H1 (cell line): ENCODE data around the gene DHRS4. TPM values are rescaled to one million over a fixed set of nuclear protein-coding genes. Genes with fewer than 3 reads are reported as not detected.
"Not testable (repeated sequence)": the region's sequence is repeated elsewhere in the genome, so short reads cannot be mapped to it uniquely, and the experiment has no call there.

ENCODE experiments used
- CTCF ChIA-PET: fragments of 300-600 bp; sonication (Branson Sonifier 250); formaldehyde crosslinking; loops from one replicate; lab custom pipeline; 2021; ENCODE audit not compliant: partially characterized antibody; lab: Charles Lee
- POLR2A ChIA-PET: fragments of 300-600 bp; sonication (Branson Sonifier 250); formaldehyde crosslinking; loops from one replicate; lab custom pipeline; 2021; ENCODE audit warnings: inconsistent platforms; ENCODE audit not compliant: partially characterized antibody; lab: Charles Lee
- DNase-seq, 2 experiments: peaks; one replicate each; pipeline versions ENCODE4 v3.0.0 to v3.0.0-alpha.2; 2010 to 2022; ENCODE audit warnings: low spot score in 2 of 2, low read depth in 1 of 2, mixed read lengths in 1 of 2
- FAIRE-seq: peaks from 2 replicates; lab custom pipeline; 2011; peaks lifted over from hg19 to GRCh38; lab: Jason Lieb, UNC
- H2AFZ ChIP-seq: 2 replicates; pipeline ENCODE4 v1.8.1; 2012; ENCODE audit warnings: low read length, inconsistent platforms
- H2AK5ac ChIP-seq: 2 replicates; pipeline ENCODE4 v1.6.1; 2013; ENCODE audit warnings: low read depth, low read length
- H2BK120ac ChIP-seq: replicated peaks from 2 replicates; pipeline ENCODE3; 2013; ENCODE audit warnings: low read depth, low read length, inconsistent platforms
- H2BK12ac ChIP-seq: 2 replicates; pipeline ENCODE4 v1.6.1; 2013; ENCODE audit warnings: low read depth, low read length
- H2BK15ac ChIP-seq: 2 replicates; pipeline ENCODE4 v1.6.1; 2013; ENCODE audit warnings: low read length
- H2BK20ac ChIP-seq: 2 replicates; pipeline ENCODE4 v1.6.1; 2013; ENCODE audit warnings: low read length
- H2BK5ac ChIP-seq: 2 replicates; pipeline ENCODE4 v1.6.1; 2013; ENCODE audit warnings: low read depth, low read length
- H3K14ac ChIP-seq: 2 replicates; pipeline ENCODE4 v1.6.1; 2013; ENCODE audit warnings: inconsistent platforms; ENCODE audit not compliant: insufficient read length
- H3K18ac ChIP-seq: 2 replicates; pipeline ENCODE4 v1.6.1; 2013; ENCODE audit warnings: low read length; ENCODE audit errors: extremely low read depth
- H3K23ac ChIP-seq: 2 replicates; pipeline ENCODE4 v1.6.1; 2013; ENCODE audit warnings: inconsistent platforms; ENCODE audit not compliant: insufficient read length
- H3K23me2 ChIP-seq: 2 replicates; pipeline ENCODE4 v1.6.1; 2013; ENCODE audit warnings: low read depth, low read length
- H3K27ac ChIP-seq: 2 replicates; pipeline ENCODE4 v1.6.1; 2011; ENCODE audit warnings: low read depth, low read length, inconsistent platforms
- H3K27me3 ChIP-seq, 4 experiments: replicated peaks in 1 of 4; 1 replicate in 1 of 4; 2 replicates in 3 of 4; pipeline versions ENCODE4 v1.6.1 to v1.8.1; 2011 to 2013; ENCODE audit warnings: low read length in 3 of 4, mild to moderate bottlenecking in 3 of 4, inconsistent platforms in 2 of 4, mixed read lengths in 2 of 4, moderate library complexity in 1 of 4; ENCODE audit not compliant: control insufficient read depth in 3 of 4, insufficient read depth in 3 of 4; ENCODE audit errors: extremely low read depth in 1 of 4
- H3K36me3 ChIP-seq, 4 experiments: 2 replicates each; pipeline versions ENCODE4 v1.6.1 to v1.8.1; 2011 to 2013; ENCODE audit warnings: mild to moderate bottlenecking in 4 of 4, low read length in 3 of 4, moderate library complexity in 2 of 4, control low read depth in 1 of 4, inconsistent platforms in 1 of 4; ENCODE audit not compliant: insufficient read depth in 4 of 4, control insufficient read depth in 2 of 4
- H3K4ac ChIP-seq: replicated peaks from 2 replicates; pipeline ENCODE3; 2013; ENCODE audit warnings: low read length, low read depth, mixed read lengths, inconsistent platforms; ENCODE audit not compliant: insufficient read length
- H3K4me1 ChIP-seq, 4 experiments: replicated peaks in 1 of 4; 1 replicate in 1 of 4; 2 replicates in 3 of 4; pipeline versions ENCODE4 v1.6.1 to v1.8.1; 2011 to 2013; ENCODE audit warnings: low read length in 3 of 4, inconsistent platforms in 2 of 4, mixed read lengths in 1 of 4; ENCODE audit not compliant: insufficient read depth in 4 of 4, control insufficient read depth in 3 of 4
- H3K4me2 ChIP-seq, 2 experiments: 2 replicates each; pipeline versions ENCODE4 v1.6.1 to v1.8.1; 2011 to 2013; ENCODE audit warnings: low read depth in 2 of 2, low read length in 2 of 2, control low read depth in 1 of 2, inconsistent platforms in 1 of 2, mild to moderate bottlenecking in 1 of 2; ENCODE audit not compliant: insufficient read depth in 1 of 2
- H3K4me3 ChIP-seq, 4 experiments: fragments of 200-600, 300-600 bp in 1 of 4; sonication (generic), shearing (Covaris generic), sonication (Bioruptor Twin) in 1 of 4; 2 replicates each; pipeline versions ENCODE4 v1.5.1 to v1.8.1; 2011 to 2016; ENCODE audit warnings: low read length in 4 of 4, low read depth in 3 of 4, control low read depth in 2 of 4, inconsistent platforms in 2 of 4, mild to moderate bottlenecking in 2 of 4, mixed read lengths in 1 of 4, moderate library complexity in 1 of 4; ENCODE audit not compliant: insufficient read depth in 2 of 4; ENCODE audit errors: extremely low read depth in 1 of 4
- H3K56ac ChIP-seq: replicated peaks from 2 replicates; pipeline ENCODE3; 2013; ENCODE audit warnings: low read depth, mild to moderate bottlenecking, mixed read lengths, low read length, inconsistent platforms; ENCODE audit not compliant: insufficient read length
- H3K79me1 ChIP-seq: 2 replicates; pipeline ENCODE4 v1.6.1; 2013; ENCODE audit warnings: low read depth, low read length, control low read depth
- H3K79me2 ChIP-seq, 2 experiments: 2 replicates each; pipeline versions ENCODE4 v1.6.1 to v1.8.1; 2012 to 2013; ENCODE audit warnings: low read length in 2 of 2, mild to moderate bottlenecking in 2 of 2, inconsistent platforms in 1 of 2; ENCODE audit not compliant: insufficient read depth in 2 of 2, control insufficient read depth in 1 of 2
- H3K9ac ChIP-seq, 4 experiments: replicated peaks in 1 of 4; 1 replicate in 1 of 4; 2 replicates in 3 of 4; pipeline versions ENCODE4 v1.6.1 to v1.8.1; 2011 to 2013; ENCODE audit warnings: low read depth in 3 of 4, low read length in 3 of 4, control low read depth in 2 of 4, mild to moderate bottlenecking in 2 of 4, moderate library complexity in 2 of 4, inconsistent platforms in 1 of 4; ENCODE audit errors: extremely low read depth in 1 of 4
- H3K9me3 ChIP-seq, 2 experiments: 2 replicates each; pipeline versions ENCODE4 v1.6.1 to v1.8.1; 2012 to 2013; ENCODE audit warnings: mild to moderate bottlenecking in 2 of 2, moderate library complexity in 2 of 2, control low read depth in 1 of 2, inconsistent platforms in 1 of 2, low read depth in 1 of 2, low read length in 1 of 2, mixed read lengths in 1 of 2; ENCODE audit not compliant: insufficient read depth in 2 of 2
- H4K20me1 ChIP-seq, 2 experiments: replicated peaks in 1 of 2; 2 replicates each; pipeline versions ENCODE3 to v1.8.1; 2011 to 2013; ENCODE audit warnings: inconsistent platforms in 2 of 2, low read length in 2 of 2, mild to moderate bottlenecking in 1 of 2; ENCODE audit not compliant: insufficient read depth in 2 of 2, control insufficient read depth in 1 of 2
- H4K5ac ChIP-seq: 2 replicates; pipeline ENCODE4 v1.6.1; 2013; ENCODE audit warnings: low read length, low read depth, mixed read lengths, inconsistent platforms; ENCODE audit not compliant: insufficient read length
- H4K8ac ChIP-seq: 2 replicates; pipeline ENCODE4 v1.8.0; 2013; ENCODE audit warnings: mild to moderate bottlenecking, moderate library complexity, low read length, inconsistent platforms; ENCODE audit not compliant: insufficient read depth; ENCODE audit errors: extremely low read depth
- H4K91ac ChIP-seq: replicated peaks from 2 replicates; pipeline ENCODE3; 2013; ENCODE audit warnings: low read length, mixed read lengths, inconsistent platforms; ENCODE audit not compliant: insufficient read length
- WGBS, 2 experiments: shearing (Covaris generic) in 1 of 2; methylation state at CpG; one replicate each; pipeline versions ENCODE4 v1.1.6 to v1.1.7; 2013 to 2015; ENCODE audit warnings: low lambda C conversion rate in 2 of 2, mixed read lengths in 2 of 2, inconsistent platforms in 1 of 2, low coverage in 1 of 2, missing lambda C conversion rate in 1 of 2; ENCODE audit not compliant: insufficient replicate concordance in 2 of 2, insufficient coverage in 1 of 2, insufficient read length in 1 of 2; ENCODE audit errors: extremely low coverage in 1 of 2, missing lambda C conversion rate in 1 of 2; 5-methylcytosine and 5-hydroxymethylcytosine counted together
- polyA plus RNA-seq, 7 experiments: library from polyadenylated mRNA; depleted of rRNA in 3 of 7; stranded (reverse) in 5 of 7; unstranded in 2 of 7; fragments of >200 nt in 5 of 7; fragments of 200-250 nt in 2 of 7; gene quantifications; 1 replicate in 5 of 7; 2 replicates in 1 of 7; 4 replicates in 1 of 7; pipeline versions ENCODE4 v1.2.1 to v1.2.3, GENCODE V29; 2011 to 2013; ENCODE audit warnings: missing spikeins in 2 of 7, mixed read lengths in 2 of 7
- total RNA-seq: library from RNA; stranded (reverse); fragmentation: NEBNext Ultra II Directional; extraction: Animal tissue kit (Norgen Biotek cat#: 25700); gene quantifications from 2 replicates; pipeline ENCODE4 v1.2.1, GENCODE V29; 2021

DHRS4 gene
- total and polyA plus RNA-seq, 2 of the 8 experiments (the other 6 are each of a cell fraction or from before 2014, with no cell fraction given), result 11.7 to 16.2 TPM

GRCh38 chr14:23949069-23949468 is 4.5 kb upstream of the DHRS4 start:
- H3K23ac ChIP-seq, H3K4me3 ChIP-seq, H3K18ac ChIP-seq, H3K36me3 ChIP-seq, H3K4me2 ChIP-seq, H3K14ac ChIP-seq, H4K91ac ChIP-seq, H3K4me1 ChIP-seq, DNase-seq, FAIRE-seq, H4K8ac ChIP-seq, CTCF ChIA-PET, H2BK15ac ChIP-seq, H3K79me1 ChIP-seq, H2AK5ac ChIP-seq, H2BK5ac ChIP-seq, H3K9me3 ChIP-seq, H3K23me2 ChIP-seq, H4K20me1 ChIP-seq, H3K9ac ChIP-seq, H4K5ac ChIP-seq, H2BK120ac ChIP-seq, H3K27ac ChIP-seq, H3K56ac ChIP-seq, H2AFZ ChIP-seq, H3K4ac ChIP-seq, H2BK12ac ChIP-seq, H3K27me3 ChIP-seq, H2BK20ac ChIP-seq, POLR2A ChIA-PET, H3K79me2 ChIP-seq: not testable (repeated sequence)
- WGBS, 2 experiments, result 71% methylated on average over 2 of the region's 2 CpGs; no CpG with 5 or more reads in 1 of the 2 experiments
